ENCODE results near the gene ARRB1.

The ARRB1 gene

GRCh38 chr11:75272391-75272790 lies 79.1 kb downstream of the ARRB1 start:
- H3K9me3 ChIP-seq (ENCODE audit: control insufficient read depth, low read length), result no peaks in the 10 kb centered on the region
- peaks cover 5% of the 10 kb centered on the region for H3K36me3 ChIP-seq (ENCODE audit: control insufficient read depth, insufficient read depth, low read length)
- no peak overlapping the region for H3K4me3 ChIP-seq (ENCODE audit: low read length)
- H3K27me3 ChIP-seq (ENCODE audit: control insufficient read depth, insufficient read depth, low read length), result no peaks in the 10 kb centered on the region
- peaks cover 6% of the 10 kb centered on the region for H3K4me1 ChIP-seq (ENCODE audit: control insufficient read depth, insufficient read depth, low read length)
- H3K9ac ChIP-seq (ENCODE audit: low read length), result no peak overlapping the region

GRCh38 chr11:75271730-75272129 lies 79.7 kb downstream of the ARRB1 start:
- Histone ChIP-seq H3K4me1 (ENCODE audit: control insufficient read depth, insufficient read depth, low read length) (peaks cover 5% of the 10 kb centered on the region), H3K27me3 (ENCODE audit: control insufficient read depth, insufficient read depth, low read length) (no peaks in the 10 kb centered on the region), H3K4me3 (ENCODE audit: low read length) (no peak overlapping the region), H3K9ac (ENCODE audit: low read length) (no peak overlapping the region), H3K36me3 (ENCODE audit: control insufficient read depth, insufficient read depth, low read length) (peaks cover 3% of the 10 kb centered on the region), H3K9me3 (ENCODE audit: control insufficient read depth, low read length) (no peaks in the 10 kb centered on the region)

GRCh38 chr11:75270896-75271418 lies 80.5 kb downstream of the ARRB1 start:
- H3K4me1 ChIP-seq (ENCODE audit: control insufficient read depth, insufficient read depth, low read length), result no peaks in the 10 kb centered on the region
- no peaks in the 10 kb centered on the region for H3K36me3 ChIP-seq (ENCODE audit: control insufficient read depth, insufficient read depth, low read length)
- no peak overlapping the region for H3K4me3 ChIP-seq (ENCODE audit: low read length)
- no peak overlapping the region for H3K9ac ChIP-seq (ENCODE audit: low read length)
- H3K9me3 ChIP-seq (ENCODE audit: control insufficient read depth, low read length), result no peaks in the 10 kb centered on the region
- no peaks in the 10 kb centered on the region for H3K27me3 ChIP-seq (ENCODE audit: control insufficient read depth, insufficient read depth, low read length)

GRCh38 chr11:75269896-75270295 lies 81.6 kb downstream of the ARRB1 start:
- no peaks in the 10 kb centered on the region for H3K9me3 ChIP-seq (ENCODE audit: control insufficient read depth, low read length)
- no peaks in the 10 kb centered on the region for H3K27me3 ChIP-seq (ENCODE audit: control insufficient read depth, insufficient read depth, low read length)
- no peaks in the 10 kb centered on the region for H3K4me1 ChIP-seq (ENCODE audit: control insufficient read depth, insufficient read depth, low read length)
- no peaks in the 10 kb centered on the region for H3K36me3 ChIP-seq (ENCODE audit: control insufficient read depth, insufficient read depth, low read length)
- no peak overlapping the region for H3K4me3 ChIP-seq (ENCODE audit: low read length)
- no peak overlapping the region for H3K9ac ChIP-seq (ENCODE audit: low read length)

GRCh38 chr11:75269367-75269660 lies 82.1 kb downstream of the ARRB1 start:
- no peaks in the 10 kb centered on the region for H3K36me3 ChIP-seq (ENCODE audit: control insufficient read depth, insufficient read depth, low read length)

GRCh38 chr11:75268626-75269366 lies 82.7 kb downstream of the ARRB1 start:
- H3K4me1 ChIP-seq (ENCODE audit: control insufficient read depth, insufficient read depth, low read length), result no peaks in the 10 kb centered on the region
- no peaks in the 10 kb centered on the region for H3K36me3 ChIP-seq (ENCODE audit: control insufficient read depth, insufficient read depth, low read length)
- H3K9ac ChIP-seq (ENCODE audit: low read length), result no peak overlapping the region
- no peak overlapping the region for H3K4me3 ChIP-seq (ENCODE audit: low read length)
- no peaks in the 10 kb centered on the region for H3K9me3 ChIP-seq (ENCODE audit: control insufficient read depth, low read length)
- H3K27me3 ChIP-seq (ENCODE audit: control insufficient read depth, insufficient read depth, low read length), result no peaks in the 10 kb centered on the region

More at GRCh38 chr11:75269367-75269660, 82.1 kb downstream of the ARRB1 start:
- no peaks in the 10 kb centered on the region for H3K4me1 ChIP-seq (ENCODE audit: control insufficient read depth, insufficient read depth, low read length)
- no peak overlapping the region for H3K9ac ChIP-seq (ENCODE audit: low read length)
- H3K9me3 ChIP-seq (ENCODE audit: control insufficient read depth, low read length), result no peaks in the 10 kb centered on the region
- H3K4me3 ChIP-seq (ENCODE audit: low read length), result no peak overlapping the region
- no peaks in the 10 kb centered on the region for H3K27me3 ChIP-seq (ENCODE audit: control insufficient read depth, insufficient read depth, low read length)

- Histone ChIP-seq H3K9ac (ENCODE audit: low read length) (no peak overlapping the region), H3K4me3 (ENCODE audit: low read length) (no peak overlapping the region), H3K36me3 (ENCODE audit: control insufficient read depth, insufficient read depth, low read length) (no peaks in the 10 kb centered on the region), H3K9me3 (ENCODE audit: control insufficient read depth, low read length) (no peaks in the 10 kb centered on the region), H3K27me3 (ENCODE audit: control insufficient read depth, insufficient read depth, low read length) (no peaks in the 10 kb centered on the region), H3K4me1 (ENCODE audit: control insufficient read depth, insufficient read depth, low read length) (no peaks in the 10 kb centered on the region)
Measured at GRCh38 chr11:75267171-75267970, 84.1 kb downstream of the ARRB1 start.

GRCh38 chr11:75265851-75266531 lies 85.5 kb downstream of the ARRB1 start:
- Histone ChIP-seq H3K36me3 (ENCODE audit: control insufficient read depth, insufficient read depth, low read length) (no peaks in the 10 kb centered on the region), H3K9ac (ENCODE audit: low read length) (no peak overlapping the region), H3K27me3 (ENCODE audit: control insufficient read depth, insufficient read depth, low read length) (no peaks in the 10 kb centered on the region), H3K4me1 (ENCODE audit: control insufficient read depth, insufficient read depth, low read length) (no peaks in the 10 kb centered on the region), H3K9me3 (ENCODE audit: control insufficient read depth, low read length) (no peaks in the 10 kb centered on the region), H3K4me3 (ENCODE audit: low read length) (no peak overlapping the region)

- no peak overlapping the region for H3K4me3 ChIP-seq (ENCODE audit: low read length)
- no peak overlapping the region for H3K9ac ChIP-seq (ENCODE audit: low read length)
- H3K9me3 ChIP-seq (ENCODE audit: control insufficient read depth, low read length), result no peaks in the 10 kb centered on the region
- no peaks in the 10 kb centered on the region for H3K4me1 ChIP-seq (ENCODE audit: control insufficient read depth, insufficient read depth, low read length)
- no peaks in the 10 kb centered on the region for H3K36me3 ChIP-seq (ENCODE audit: control insufficient read depth, insufficient read depth, low read length)
- no peaks in the 10 kb centered on the region for H3K27me3 ChIP-seq (ENCODE audit: control insufficient read depth, insufficient read depth, low read length)
Measured at GRCh38 chr11:75264971-75265370, 86.5 kb downstream of the ARRB1 start.

GRCh38 chr11:75264356-75264755 lies 87.1 kb downstream of the ARRB1 start:
- Histone ChIP-seq H3K4me1 (ENCODE audit: control insufficient read depth, insufficient read depth, low read length) (no peaks in the 10 kb centered on the region), H3K27me3 (ENCODE audit: control insufficient read depth, insufficient read depth, low read length) (no peaks in the 10 kb centered on the region), H3K4me3 (ENCODE audit: low read length) (no peak overlapping the region), H3K36me3 (ENCODE audit: control insufficient read depth, insufficient read depth, low read length) (no peaks in the 10 kb centered on the region), H3K9me3 (ENCODE audit: control insufficient read depth, low read length) (no peaks in the 10 kb centered on the region), H3K9ac (ENCODE audit: low read length) (no peak overlapping the region)

- Histone ChIP-seq H3K9ac (ENCODE audit: low read length) (no peak overlapping the region), H3K4me3 (ENCODE audit: low read length) (no peak overlapping the region), H3K36me3 (ENCODE audit: control insufficient read depth, insufficient read depth, low read length) (no peaks in the 10 kb centered on the region), H3K27me3 (ENCODE audit: control insufficient read depth, insufficient read depth, low read length) (no peaks in the 10 kb centered on the region), H3K4me1 (ENCODE audit: control insufficient read depth, insufficient read depth, low read length) (no peaks in the 10 kb centered on the region), H3K9me3 (ENCODE audit: control insufficient read depth, low read length) (no peaks in the 10 kb centered on the region)
Measured at GRCh38 chr11:75263944-75264349, 87.5 kb downstream of the ARRB1 start.
